CD4-positive, alpha-beta T cell treated with Interleukin-4 for 4 hours (primary cell): ENCODE data around the gene NIPBL.

Experiments
- DNase-seq: peaks from one replicate; pipeline ENCODE4 v3.0.0-alpha.2; 2020

Gene NIPBL

GRCh38 chr5:37109338-37109737, 232.8 kb downstream of the NIPBL start:
- DNase-seq: no peak

GRCh38 chr5:37110135-37110534, 233.6 kb downstream of the NIPBL start:
- DNase-seq: no peak

GRCh38 chr5:37111426-37112382, 235.1 kb downstream of the NIPBL start:
- DNase-seq: peak; percentile 35

GRCh38 chr5:37112383-37112991, 235.9 kb downstream of the NIPBL start:
- DNase-seq: no peak
